Type B pancreatic cell (in vitro differentiated cells): ENCODE results near the gene PARP16. TPM values are rescaled to one million over a fixed set of nuclear protein-coding genes. Genes with fewer than 3 reads are reported as not detected.

Source experiments
- DNase-seq: peaks from one replicate; pipeline ENCODE4 v3.0.0; 2021; ENCODE audit warnings: mixed read lengths; ENCODE audit not compliant: unreplicated experiment; ENCODE audit errors: extremely low spot score
- H3K27ac Mint-ChIP-seq: 2 replicates; pipeline ENCODE4 v1.8.0; 2021; ENCODE audit warnings: mild to moderate bottlenecking, mixed read lengths
- H3K27me3 Mint-ChIP-seq: 2 replicates; pipeline ENCODE4 v1.8.0; 2021; ENCODE audit warnings: mixed read lengths
- H3K36me3 Mint-ChIP-seq: 2 replicates; pipeline ENCODE4 v1.8.0; 2021; ENCODE audit warnings: mixed read lengths
- H3K4me1 Mint-ChIP-seq: one replicate; pipeline ENCODE4 v1.8.0; 2021; ENCODE audit warnings: mixed read lengths; ENCODE audit not compliant: unreplicated experiment
- H3K4me3 Mint-ChIP-seq: 2 replicates; pipeline ENCODE4 v1.8.0; 2021; ENCODE audit warnings: mild to moderate bottlenecking, mixed read lengths
- H3K9me3 Mint-ChIP-seq: 2 replicates; pipeline ENCODE4 v1.8.0; 2021; ENCODE audit warnings: mixed read lengths
- total RNA-seq: library from RNA; stranded (reverse); gene quantifications from 2 replicates; pipeline ENCODE4 v1.2.1, GENCODE V29; 2021; ENCODE audit warnings: low replicate concordance
- TF ChIP-seq, protein P1 (sequence below): fragments of 200-600 bp; sonication (generic); conservative IDR thresholded peaks from 2 replicates; pipeline ENCODE4 v1.5.0; 2021; ENCODE audit warnings: antibody characterized with exemption, mild to moderate bottlenecking

PARP16 gene
- total RNA-seq, 1 donor from 2014 or later = 12.7 TPM

DNA sequence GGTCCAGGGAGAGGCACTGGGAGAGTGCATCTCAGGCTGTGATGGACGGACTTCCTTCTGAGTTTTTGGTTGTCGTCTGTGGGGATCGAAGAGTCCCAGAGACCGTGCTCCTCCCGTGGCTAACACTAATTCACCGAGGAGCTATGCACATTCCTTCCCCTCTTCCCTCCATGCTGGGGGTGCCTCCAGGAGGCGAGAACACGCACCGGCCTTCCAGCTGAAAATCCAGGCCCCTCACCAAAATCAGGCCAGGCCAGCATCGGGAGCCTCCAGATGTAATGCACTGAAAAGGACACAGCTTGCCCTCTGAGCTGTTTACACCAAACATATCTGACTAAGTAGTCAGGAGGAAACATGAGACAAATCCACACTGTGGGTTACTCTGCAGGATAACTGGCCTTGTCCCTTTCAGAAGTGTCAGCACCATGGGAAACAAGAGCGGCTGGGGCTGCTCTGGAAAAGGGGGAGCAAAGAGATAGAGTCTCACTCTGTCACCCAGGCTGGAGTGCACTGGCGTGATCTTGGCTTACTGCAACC is 23.3 kb upstream of the PARP16 start:
- peak overlapping the region; percentile 49 for H3K27ac Mint-ChIP-seq
- peaks cover 20% of the 10 kb centered on the region for H3K4me1 Mint-ChIP-seq
- TF ChIP-seq, protein P1, sequence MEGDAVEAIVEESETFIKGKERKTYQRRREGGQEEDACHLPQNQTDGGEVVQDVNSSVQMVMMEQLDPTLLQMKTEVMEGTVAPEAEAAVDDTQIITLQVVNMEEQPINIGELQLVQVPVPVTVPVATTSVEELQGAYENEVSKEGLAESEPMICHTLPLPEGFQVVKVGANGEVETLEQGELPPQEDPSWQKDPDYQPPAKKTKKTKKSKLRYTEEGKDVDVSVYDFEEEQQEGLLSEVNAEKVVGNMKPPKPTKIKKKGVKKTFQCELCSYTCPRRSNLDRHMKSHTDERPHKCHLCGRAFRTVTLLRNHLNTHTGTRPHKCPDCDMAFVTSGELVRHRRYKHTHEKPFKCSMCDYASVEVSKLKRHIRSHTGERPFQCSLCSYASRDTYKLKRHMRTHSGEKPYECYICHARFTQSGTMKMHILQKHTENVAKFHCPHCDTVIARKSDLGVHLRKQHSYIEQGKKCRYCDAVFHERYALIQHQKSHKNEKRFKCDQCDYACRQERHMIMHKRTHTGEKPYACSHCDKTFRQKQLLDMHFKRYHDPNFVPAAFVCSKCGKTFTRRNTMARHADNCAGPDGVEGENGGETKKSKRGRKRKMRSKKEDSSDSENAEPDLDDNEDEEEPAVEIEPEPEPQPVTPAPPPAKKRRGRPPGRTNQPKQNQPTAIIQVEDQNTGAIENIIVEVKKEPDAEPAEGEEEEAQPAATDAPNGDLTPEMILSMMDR = no peak
- H3K36me3 Mint-ChIP-seq = no peaks in the 10 kb centered on the region
- no peak for DNase-seq
- peak overlapping the region; percentile 45 for H3K4me3 Mint-ChIP-seq
- H3K27me3 Mint-ChIP-seq = peaks cover under 1% of the 10 kb centered on the region
- H3K9me3 Mint-ChIP-seq = no peaks in the 10 kb centered on the region

DNA sequence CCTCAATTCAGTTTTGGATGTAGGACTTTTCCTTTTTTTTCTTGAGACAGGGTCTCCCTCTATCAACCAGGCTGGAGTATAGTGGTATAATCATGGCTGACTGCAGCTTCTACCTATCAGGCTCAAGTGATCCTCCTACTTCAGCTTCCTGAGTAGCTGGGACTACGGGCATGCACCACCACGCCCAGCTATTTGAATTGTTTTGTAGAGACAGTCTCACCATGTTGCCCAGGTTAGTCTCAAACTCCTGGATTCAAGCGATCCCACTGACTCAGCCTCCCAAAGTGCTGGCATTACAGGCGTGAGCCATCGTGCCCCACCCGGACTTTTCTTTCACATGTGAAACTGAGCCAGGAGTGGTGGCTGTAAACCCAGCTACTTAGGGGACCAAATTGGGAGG is 21.3 kb upstream of the PARP16 start:
- peaks cover 24% of the 10 kb centered on the region for H3K4me1 Mint-ChIP-seq
- no peak overlapping the region for H3K27ac Mint-ChIP-seq
- no peaks in the 10 kb centered on the region for H3K36me3 Mint-ChIP-seq

DNA sequence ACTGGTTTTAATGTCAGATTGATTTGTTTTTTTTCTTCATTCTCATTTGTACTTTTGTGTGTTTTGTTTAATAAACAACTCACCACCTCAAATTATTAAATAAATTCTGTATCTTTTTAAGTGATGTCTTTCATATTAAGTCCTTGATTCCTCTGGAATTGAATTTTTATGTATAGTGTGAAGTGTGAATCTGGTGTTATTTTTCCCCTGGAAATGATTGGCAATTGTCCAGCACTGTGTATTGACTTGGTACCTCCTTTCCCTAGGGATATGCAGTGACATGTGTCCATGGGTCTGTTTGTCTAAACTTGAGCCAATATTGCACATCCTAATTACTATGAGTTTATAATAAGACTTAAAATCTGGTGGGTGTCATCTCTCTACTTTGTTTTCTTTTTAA is 19.9 kb upstream of the PARP16 start:
- TF ChIP-seq, protein P1 = no peak

More for the DNA sequence above, 21.3 kb upstream of the PARP16 start:
- Mint-ChIP-seq H3K27me3 (peaks cover 7% of the 10 kb centered on the region), H3K4me3 (no peak overlapping the region), H3K9me3 (no peaks in the 10 kb centered on the region)
- TF ChIP-seq, protein P1 = no peak
- no peak for DNase-seq

DNA sequence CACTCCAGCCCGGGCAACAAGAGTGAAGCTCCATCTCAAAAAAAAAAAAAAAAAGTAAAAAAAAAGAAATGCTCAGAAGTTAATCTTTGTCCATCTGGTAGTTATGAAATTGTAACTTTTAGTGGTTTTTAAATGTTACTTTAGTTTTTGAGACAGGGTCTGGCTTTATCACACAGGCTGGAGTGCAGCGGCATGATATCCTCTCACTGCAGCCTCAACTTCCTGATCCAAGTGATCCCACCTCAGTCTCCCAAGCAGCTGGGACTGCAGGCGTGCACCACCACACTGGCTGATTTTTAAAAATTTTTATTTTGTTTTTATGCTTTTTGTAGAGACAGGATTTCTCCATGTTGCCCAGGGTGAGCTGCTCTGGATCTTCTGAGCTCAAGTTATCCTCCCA is 19.1 kb upstream of the PARP16 start:
- H3K27ac Mint-ChIP-seq = no peak overlapping the region
- no peaks in the 10 kb centered on the region for H3K9me3 Mint-ChIP-seq
- no peak overlapping the region for H3K4me3 Mint-ChIP-seq
- H3K27me3 Mint-ChIP-seq = peaks cover 7% of the 10 kb centered on the region
- DNase-seq = no peak
- TF ChIP-seq, protein P1 = no peak
- peaks cover 16% of the 10 kb centered on the region for H3K4me1 Mint-ChIP-seq
- no peaks in the 10 kb centered on the region for H3K36me3 Mint-ChIP-seq

More for the DNA sequence above, 19.9 kb upstream of the PARP16 start:
- Mint-ChIP-seq H3K4me3 (no peak overlapping the region), H3K27me3 (peaks cover 7% of the 10 kb centered on the region), H3K27ac (peak overlapping the region; percentile 43), H3K4me1 (peaks cover 16% of the 10 kb centered on the region), H3K9me3 (no peaks in the 10 kb centered on the region), H3K36me3 (no peaks in the 10 kb centered on the region)
- DNase-seq = no peak

DNA sequence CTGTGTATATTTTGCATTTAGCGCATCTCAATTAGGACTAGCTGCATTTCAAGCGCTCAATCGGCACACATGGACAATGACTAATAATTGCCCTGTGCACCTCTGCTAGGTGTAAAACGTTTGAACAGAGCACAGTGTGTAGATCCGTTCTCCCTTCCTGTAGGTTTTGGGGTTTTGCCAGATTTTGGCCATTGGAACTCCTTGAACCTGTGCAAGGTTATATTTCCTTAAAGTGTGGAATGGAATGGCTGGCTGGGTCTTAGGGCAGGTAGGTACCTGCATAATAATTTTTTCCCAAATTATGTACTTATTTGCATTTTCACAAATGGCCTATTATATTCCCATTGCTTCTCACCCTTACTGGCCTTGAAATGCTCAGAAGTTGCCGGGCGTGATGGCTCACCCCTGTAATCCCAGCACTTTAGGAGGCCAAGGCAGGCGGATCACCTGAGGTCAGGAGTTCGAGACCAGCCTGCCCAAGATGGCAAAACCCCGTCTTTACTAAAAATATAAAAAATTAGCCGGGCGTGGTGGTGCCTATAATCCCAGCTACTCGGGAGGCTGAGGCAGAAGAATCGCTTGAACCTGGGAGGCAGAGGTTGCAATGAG is 18.6 kb upstream of the PARP16 start:
- H3K36me3 Mint-ChIP-seq = no peaks in the 10 kb centered on the region
- no peaks in the 10 kb centered on the region for H3K9me3 Mint-ChIP-seq
- H3K27ac Mint-ChIP-seq = peak overlapping the region; percentile 99
- H3K4me3 Mint-ChIP-seq = peak overlapping the region; percentile 94
- H3K27me3 Mint-ChIP-seq = peaks cover 7% of the 10 kb centered on the region
- no peak for DNase-seq
- TF ChIP-seq, protein P1 = no peak
- peaks cover 16% of the 10 kb centered on the region for H3K4me1 Mint-ChIP-seq
